Uterus (tissue), 2 donors: ENCODE results near the gene ZDHHC22.

Source experiments
- POLR2A ChIP-seq, 2 donors: fragments of 450-650 bp; IDR thresholded peaks; one replicate each; pipeline ENCODE4 v1.6.1; 2016; ENCODE audit warnings: antibody characterized with exemption in 2 of 2, mild to moderate bottlenecking in 1 of 2, moderate library complexity in 1 of 2
- TF ChIP-seq, protein P1 (sequence below), 4 experiments: fragments of 200-600 bp in 2 of 4; fragments of 450-650 bp in 2 of 4; sonication (generic) in 2 of 4; IDR thresholded peaks; one replicate each; pipeline ENCODE4 v1.5.1; 2016 to 2019; ENCODE audit warnings: antibody characterized with exemption in 4 of 4, mild to moderate bottlenecking in 2 of 4, moderate library complexity in 1 of 4

DNA sequence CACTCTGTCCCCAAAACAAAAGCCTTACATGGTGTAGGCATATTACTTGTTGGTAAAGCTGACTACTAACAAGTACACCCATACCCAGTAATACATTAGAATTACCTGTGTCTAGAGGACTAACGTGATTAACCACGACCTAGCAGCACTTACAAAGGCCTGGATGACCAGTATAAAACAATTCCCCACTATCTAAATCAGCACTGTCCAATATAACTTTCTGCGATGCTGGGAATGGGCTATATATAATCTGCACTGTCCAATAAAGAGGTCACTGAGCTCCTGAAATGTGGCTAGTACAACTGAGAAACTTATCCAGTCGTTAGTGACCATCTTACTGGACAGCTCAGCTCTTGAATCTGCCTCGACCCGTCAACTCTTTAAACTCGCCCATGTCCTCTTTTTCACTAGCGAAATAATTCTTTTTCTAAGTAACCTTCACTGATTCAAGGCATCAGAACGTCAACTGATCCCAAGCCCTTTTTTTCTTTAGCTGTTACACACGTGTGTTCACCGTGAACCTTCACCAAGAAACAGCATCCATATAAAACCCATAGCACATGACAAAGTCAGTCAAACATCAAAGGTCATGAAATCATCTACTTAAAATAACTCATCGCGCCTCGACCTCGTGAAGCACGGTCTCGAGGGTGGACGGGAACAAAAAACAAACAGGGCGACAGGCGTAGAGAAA is 44.4 kb downstream of the ZDHHC22 start:
- no peak for TF ChIP-seq POLR2A (IDR thresholded peaks at IDR 0.05)
- TF ChIP-seq, protein P1, sequence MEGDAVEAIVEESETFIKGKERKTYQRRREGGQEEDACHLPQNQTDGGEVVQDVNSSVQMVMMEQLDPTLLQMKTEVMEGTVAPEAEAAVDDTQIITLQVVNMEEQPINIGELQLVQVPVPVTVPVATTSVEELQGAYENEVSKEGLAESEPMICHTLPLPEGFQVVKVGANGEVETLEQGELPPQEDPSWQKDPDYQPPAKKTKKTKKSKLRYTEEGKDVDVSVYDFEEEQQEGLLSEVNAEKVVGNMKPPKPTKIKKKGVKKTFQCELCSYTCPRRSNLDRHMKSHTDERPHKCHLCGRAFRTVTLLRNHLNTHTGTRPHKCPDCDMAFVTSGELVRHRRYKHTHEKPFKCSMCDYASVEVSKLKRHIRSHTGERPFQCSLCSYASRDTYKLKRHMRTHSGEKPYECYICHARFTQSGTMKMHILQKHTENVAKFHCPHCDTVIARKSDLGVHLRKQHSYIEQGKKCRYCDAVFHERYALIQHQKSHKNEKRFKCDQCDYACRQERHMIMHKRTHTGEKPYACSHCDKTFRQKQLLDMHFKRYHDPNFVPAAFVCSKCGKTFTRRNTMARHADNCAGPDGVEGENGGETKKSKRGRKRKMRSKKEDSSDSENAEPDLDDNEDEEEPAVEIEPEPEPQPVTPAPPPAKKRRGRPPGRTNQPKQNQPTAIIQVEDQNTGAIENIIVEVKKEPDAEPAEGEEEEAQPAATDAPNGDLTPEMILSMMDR (IDR thresholded peaks at IDR 0.05): no peak
